GM21528 (cell line): ENCODE results near the gene SPATA13.
"Not testable (repeated sequence)": the region's sequence is repeated elsewhere in the genome, so short reads cannot be mapped to it uniquely, and the experiment has no call there.

Experiments used
- ATAC-seq: cut with Tn5 transposase; IDR thresholded peaks from one replicate; pipeline ENCODE4 v1.9.1; 2021; ENCODE audit warnings: mild to moderate bottlenecking, moderate library complexity; ENCODE audit not compliant: unreplicated experiment, low FRiP score

Gene SPATA13

DNA sequence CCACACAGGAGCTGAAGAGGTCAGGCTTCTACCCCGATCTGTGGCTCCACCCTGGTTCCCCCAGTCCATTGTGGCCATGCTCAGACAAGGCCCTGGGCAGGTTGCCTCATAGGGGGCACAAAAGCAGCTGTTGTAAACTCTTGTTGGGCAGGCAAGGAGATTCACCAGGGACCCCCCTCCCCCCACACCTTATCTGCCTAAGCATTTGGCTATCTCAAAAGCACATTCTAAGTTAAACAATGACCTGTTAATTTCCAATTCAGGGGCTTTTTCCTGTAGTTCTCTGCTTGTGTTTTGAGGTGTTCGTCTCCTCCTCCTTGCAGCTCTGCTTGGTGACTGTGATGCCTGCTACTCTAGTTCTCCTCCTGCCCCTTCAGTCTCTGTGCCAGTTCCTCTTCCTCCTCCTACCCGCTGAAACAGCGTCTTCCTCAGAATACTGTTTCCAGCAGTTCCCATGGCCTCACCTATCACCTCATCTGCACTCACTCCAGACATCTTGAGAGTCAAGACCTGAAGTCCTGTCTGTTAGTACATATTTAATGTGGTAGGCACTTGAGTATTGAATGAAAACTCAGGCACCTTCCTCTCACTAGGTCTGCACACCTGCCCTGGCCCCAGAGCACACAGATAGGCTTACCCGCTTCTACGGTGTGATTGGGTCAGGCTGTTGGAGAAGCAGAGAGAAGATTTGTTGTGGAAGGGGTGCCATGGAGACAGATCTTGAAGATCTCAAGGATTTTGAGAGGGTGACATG, 31.7 kb downstream of the SPATA13 start:
- ATAC-seq: no peak

DNA sequence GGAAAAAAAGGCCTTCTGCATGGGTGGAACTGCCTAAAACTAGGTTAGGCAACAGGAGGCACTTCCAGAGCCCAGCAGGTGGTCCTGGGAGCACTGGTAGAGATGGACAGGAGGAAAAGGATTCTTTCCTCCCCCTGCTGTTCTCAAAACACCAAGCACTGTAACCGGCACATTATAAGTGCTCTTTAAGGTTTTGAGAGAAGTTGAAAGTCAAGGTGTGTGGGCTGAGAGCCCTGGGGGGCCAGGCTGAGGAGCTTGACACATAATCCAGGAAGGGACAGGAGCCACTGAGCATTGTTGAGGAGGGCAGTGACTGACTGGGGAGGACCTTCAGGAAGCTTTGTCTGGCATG, 32.3 kb downstream of the SPATA13 start:
- ATAC-seq: no peak

DNA sequence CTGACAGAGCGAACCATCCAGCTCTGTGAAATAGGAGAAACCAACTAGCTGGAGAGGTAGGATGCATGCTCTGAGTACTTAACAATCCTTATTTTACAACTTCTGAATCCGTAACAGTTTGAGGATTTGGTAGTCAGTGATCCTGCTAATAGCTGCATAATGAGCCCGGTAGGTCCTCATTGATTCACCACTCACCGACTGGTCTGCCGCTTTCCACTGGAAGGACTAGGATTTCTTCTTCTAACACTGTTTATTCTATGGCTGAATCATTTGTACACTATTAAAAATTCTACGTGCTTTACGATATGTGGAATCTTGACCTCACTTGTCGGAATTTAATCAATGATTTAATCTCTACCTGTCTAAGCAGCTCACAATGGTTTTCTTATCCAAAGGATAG, 33.9 kb downstream of the SPATA13 start:
- no peak for ATAC-seq

DNA sequence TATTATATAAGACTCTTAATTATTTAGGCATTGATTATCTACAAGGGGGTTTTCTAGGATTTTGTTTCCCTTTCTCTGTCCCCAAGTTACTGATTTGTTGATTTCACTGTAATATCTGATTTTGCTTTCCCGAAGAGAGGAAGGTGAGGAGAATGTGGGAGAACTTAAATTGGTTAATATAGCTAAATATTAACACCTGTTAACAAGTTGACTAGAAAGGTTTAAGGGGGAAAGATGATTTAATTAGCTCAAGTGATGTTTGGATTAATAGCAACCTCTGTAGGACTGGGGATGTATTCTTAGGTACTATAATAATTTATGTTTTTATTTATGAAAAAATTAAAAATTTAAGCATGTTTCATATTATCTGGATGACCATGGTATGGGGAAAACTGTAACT, 35.1 kb downstream of the SPATA13 start:
- no peak for ATAC-seq

DNA sequence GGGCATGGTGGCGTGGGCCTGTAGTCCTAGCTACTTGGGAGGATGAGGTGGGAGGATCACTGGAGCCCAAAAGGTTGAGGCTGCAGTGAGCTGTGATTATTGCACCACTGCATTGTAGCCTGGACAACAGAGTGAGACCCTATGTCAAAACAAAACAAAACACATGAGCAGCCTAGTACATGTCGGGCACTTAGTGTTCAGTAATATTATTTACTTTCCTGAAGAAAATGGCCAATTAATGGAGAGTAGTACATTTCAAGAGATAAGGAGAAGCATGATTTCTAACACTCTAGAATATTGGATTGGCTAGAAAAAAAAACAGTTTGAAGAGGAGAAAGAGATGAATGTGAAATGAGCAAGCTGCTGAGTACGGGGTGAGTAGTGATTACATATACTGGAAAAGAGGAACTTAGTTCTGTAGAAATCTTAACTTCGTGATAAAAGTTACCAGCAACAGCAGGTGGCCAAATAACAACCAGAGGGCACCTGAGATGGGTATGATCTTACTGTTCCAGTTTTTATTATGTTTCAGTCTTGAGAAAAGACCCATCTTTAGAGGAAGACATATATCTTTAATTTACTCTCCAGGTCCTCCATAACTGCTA, 36.2 kb downstream of the SPATA13 start:
- ATAC-seq: no peak

DNA sequence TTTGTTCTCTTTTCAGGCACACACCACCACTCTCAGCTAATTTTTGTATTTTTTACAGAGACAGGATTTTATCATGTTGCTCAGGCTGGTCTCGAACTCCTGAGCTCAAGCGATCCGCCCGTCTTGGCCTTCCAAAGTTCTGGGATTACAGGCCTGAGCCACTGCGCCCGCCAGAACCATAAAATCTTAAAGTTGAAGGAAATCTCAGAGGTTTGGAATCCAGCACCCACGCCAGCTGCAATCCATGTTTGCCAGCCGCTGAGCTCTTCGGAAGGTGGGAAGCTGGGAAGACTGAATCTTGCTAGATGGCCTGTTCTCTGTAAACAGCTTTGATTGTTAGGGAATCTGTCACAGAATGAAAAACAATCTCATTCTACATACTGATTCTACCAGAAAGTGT, 38.5 kb downstream of the SPATA13 start:
- no peak for ATAC-seq

DNA sequence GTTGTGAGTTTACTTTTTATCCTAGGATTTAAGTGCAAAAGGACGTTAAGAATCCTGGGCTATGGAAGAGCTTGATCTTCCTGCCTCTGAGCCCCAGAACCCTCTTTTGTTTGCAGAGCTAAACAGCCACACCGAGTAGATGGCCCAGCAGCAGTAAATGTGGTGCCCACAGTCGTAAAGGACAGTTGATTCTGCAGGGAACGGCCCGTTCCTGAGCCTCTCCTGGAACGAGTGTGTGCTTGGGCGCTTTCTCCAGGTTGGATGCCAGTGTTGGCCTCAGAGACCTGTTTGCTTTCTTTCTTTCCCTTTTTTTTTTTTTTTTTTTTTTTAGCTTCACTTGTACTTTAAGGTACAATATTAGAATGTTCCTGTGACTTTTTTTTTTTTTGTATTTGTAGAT, 41.7 kb downstream of the SPATA13 start:
- no peak for ATAC-seq

DNA sequence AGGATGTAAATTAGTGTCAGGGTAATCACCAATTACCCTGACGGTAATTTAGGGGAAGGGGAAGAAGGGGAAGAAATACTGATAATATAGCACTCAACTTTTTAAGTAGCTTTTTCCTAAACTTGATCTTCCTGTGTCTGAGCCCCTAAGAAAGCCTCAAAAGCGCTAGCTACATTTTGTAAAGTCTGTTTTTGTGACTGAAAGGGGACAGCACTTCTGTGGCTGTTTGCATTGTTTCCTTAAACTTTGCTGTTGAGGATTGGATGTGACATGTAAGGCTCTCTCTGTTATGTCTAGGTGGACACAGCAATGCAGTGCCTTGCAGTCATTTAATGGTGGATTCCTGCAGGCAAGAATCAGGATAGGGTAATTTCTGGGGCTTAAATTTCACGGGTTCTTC, 42.8 kb downstream of the SPATA13 start:
- ATAC-seq: no peak

DNA sequence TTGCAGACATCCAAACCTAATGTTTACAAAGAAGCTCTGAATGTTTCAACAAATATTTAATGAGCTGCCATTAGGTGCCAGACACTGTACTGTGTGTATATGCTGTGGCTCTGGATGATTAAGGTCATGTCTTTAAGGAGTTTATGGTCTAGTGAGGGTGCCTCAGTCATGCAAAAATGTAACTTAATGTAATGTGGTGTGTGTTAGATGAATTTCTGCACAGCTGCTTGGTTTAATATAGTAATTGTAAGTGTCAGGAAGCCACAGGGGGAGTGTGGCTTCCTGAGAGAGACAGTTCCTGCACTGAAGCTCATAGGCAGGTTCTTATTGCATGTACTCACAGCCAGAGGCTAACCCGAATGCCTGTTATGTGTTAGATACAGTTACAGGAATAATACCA, 43.3 kb downstream of the SPATA13 start:
- ATAC-seq: no peak

DNA sequence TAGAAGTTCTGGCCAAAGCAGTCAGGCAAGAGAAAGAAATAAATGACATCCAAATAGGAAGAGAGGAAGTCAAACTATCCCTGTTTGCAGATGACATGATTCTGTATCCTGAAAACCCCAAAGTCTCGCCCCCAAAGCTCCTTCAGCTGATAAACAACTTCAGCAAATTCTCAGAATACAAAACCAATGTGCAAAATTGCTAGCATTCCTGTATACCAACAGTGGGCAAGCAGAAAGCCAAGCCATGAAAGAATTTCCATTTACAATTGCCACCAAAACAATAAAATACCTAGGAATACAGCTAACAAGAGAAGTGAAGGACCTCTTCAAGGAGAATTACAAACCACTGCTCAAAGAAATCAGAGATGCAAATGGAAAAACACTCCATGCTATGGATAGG, 44.6 kb downstream of the SPATA13 start:
- not testable (repeated sequence) for ATAC-seq

DNA sequence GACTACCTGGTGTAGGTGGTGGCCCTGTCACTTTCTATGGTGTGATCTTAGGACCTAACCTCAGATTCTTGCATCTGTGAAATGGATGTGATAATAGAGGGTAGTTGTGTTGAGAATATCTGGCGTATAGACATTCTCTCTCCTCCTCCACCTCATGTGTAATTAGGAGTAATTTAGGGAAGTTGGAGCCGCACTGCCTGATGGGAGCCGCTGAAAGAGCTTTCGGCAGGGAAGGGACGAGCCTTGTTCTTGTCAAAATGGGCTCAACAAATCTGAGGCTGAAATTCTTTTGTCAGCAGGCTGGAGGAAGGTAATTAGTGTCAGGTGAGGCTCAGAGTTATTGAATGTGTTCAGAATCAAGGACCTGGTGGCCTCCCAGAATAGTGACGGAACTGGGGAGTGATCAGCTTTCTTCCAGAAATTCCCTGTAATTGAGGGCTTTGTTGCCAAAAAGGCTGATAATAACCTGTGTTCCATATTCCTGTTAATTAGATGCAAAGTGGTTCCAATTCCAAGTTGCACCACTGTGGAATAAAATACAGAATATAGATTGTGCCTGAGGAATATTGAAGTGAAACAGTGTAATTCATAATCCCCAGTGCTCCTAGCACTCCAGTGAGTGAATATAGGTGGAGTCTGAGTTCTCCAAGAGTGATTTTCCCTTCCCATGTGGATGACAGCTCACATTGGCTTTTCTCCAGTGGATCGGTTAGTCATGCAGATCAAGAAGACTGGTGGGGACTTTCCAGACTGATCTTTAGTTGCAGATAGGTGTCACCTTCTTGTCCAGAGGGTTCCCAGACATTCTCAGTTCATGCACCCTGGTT, 47.5 kb downstream of the SPATA13 start:
- ATAC-seq: no peak

DNA sequence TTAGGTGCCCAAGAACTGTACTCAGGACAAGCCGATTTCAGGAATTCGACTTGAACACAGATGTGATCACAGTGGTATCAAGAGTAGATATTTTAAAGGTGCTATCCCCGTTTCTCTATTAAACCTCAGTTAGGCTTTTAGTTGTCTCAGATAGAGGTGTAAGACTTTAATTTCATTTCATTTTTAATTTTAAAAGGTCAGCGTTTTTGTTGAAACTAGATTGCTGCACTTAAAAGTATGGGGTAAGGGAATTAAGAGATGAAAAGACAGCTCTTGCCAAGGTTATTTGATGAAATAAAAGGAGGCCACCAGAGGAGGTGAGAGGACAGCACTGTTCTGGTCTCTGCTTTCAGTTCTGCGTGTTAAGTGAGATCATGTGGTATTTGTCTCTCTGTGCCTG, 48.6 kb downstream of the SPATA13 start:
- ATAC-seq: no peak

DNA sequence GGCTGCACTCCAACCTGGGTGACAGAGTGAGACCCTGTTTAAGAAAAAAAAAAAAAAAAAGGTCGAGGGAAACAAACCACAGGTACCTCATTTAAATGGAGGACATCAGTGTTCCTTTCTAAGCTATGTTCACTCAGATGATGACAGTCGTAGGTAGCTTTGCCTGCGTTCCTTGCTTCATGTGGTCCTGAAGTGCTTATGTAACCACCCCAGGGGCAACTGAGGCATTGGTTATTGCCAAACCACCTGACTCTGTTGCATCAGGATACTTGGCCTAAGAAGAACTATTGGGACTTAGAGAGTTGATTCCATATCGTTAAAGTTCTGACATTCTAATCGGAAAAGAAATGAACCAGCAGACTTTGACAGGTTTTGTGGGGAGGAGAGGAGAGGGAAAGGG, 51.7 kb downstream of the SPATA13 start:
- ATAC-seq: no peak

DNA sequence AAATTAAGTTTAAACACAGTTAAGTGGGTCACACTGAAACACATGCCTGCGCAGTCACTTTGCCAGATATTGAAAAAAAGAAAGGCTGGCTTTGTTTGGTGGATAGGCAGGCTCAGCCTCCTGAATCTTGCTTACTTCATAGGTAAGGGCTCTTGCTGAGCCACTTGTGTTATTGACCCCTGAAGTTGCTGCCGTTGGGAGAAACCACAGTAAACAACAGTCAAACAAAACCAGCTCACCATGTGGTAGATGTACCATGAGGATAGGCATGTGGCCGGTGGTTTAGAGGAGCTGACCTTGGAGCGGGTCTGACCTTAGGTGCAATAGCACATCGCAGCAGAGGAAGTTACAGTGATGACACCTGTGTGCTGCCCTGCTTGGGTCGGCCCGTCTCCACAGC, 52.2 kb downstream of the SPATA13 start:
- no peak for ATAC-seq

DNA sequence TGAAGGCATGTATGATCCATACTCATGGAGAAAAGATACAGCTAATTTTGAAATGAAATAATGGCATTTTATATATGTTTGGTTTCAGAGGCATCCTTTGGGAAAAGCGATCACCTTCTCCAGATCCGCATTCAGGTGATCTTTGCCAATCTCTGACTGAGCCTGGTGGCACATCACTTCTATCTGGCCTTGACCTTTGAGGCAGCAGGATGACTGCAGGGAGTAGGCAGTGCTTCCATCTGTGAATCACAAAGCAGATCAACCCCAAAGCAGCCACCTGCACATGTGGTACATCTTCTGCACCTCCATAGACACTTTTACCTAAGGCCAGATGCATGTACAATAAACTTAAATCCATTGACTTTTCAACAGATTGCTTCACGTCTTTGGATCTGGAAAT, 53.4 kb downstream of the SPATA13 start:
- ATAC-seq: no peak

DNA sequence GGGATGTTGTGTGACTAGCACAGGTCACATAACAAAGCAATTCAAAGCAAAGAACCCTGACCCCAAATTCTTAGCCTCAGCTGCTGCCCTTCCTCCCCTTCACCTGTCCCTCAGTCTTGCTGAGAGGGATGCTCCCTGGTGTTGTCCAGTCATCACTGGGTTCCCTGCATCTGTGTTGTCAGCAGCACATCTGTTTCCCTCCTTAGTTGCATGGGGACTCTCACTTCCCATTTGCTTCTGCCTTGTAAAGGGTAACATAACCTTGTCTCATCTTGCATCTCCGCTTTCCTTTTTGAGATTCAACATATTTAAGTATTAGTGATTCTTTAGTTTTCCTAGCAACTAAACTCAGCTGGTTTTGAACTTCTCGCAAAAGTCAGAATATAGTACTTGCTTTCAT, 54.0 kb downstream of the SPATA13 start:
- ATAC-seq: no peak

DNA sequence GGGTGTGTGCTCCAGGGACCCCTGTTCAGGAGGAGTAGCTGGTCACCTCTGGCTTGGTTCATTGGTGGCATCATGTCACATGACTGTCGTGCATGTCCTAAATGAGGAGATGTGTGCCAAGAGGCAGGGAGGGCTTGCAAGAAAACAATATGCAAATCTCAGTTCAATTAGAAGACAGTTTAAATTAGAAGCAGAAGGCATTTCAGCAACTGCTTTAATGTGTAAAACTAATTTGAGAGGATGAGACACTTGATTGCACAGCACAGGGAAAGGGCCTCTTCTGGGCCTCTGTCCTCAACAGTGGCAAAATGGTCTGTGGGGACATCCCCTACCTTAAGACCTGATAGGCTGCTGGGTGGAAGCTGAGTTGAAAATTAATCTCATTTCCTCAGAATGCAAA, 54.6 kb downstream of the SPATA13 start:
- peak; percentile 42 for ATAC-seq

DNA sequence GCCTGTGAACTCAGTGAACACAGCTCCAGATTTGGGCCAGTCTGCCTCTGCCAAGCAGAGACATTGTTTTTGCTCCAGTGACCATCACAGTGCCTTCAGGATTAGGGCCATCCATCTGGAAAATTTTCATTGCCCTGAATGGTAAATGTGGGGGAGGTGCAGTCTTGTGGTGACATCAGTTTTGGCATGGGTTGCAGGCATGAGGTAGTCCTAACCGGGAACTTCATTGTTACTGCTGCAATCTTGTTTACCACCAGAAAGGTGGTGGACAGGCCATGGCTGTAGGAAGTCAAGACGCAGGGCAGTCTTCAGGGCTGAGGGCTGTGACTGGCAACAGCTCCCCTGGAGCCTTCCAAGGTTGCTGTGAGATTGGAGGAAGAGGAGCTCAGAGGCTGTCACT, 55.2 kb downstream of the SPATA13 start:
- no peak for ATAC-seq

DNA sequence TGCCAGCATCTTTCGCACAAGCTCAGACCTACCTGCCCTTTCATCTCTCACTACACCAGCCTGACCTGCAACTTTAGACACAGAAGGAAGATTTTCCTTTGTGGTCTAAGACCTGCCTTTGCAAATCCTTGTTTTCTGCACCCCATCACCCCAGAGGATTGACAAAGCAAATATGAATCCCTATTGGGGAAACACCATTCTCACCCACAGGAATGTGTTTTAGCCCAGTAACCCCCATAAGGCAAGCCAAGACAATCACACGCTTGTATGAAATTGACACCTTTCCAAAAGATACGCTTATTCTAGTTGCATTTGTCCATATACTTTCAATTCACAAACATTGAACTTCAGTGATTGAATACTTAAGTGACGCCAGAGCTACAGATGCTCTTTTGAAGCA, 55.7 kb downstream of the SPATA13 start:
- no peak for ATAC-seq

DNA sequence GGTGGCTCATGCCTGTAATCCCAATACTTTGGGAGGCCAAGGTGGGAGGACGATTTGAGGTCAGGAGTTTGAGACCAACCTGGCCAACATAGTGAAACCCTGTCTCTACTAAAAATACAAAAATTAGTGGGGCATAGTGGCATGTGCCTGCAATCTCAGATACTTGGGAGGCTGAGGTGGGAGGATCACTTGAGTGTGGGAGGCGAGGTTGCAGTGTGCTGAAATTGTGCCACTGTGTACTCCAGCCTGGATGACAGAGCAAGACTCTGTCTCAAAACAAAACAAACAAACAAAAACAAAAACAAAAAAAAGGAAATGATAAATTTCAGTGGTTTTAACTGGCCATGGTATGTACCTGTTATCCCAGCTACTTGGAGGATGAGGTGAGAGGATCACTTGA, 56.3 kb downstream of the SPATA13 start:
- ATAC-seq: not testable (repeated sequence)

DNA sequence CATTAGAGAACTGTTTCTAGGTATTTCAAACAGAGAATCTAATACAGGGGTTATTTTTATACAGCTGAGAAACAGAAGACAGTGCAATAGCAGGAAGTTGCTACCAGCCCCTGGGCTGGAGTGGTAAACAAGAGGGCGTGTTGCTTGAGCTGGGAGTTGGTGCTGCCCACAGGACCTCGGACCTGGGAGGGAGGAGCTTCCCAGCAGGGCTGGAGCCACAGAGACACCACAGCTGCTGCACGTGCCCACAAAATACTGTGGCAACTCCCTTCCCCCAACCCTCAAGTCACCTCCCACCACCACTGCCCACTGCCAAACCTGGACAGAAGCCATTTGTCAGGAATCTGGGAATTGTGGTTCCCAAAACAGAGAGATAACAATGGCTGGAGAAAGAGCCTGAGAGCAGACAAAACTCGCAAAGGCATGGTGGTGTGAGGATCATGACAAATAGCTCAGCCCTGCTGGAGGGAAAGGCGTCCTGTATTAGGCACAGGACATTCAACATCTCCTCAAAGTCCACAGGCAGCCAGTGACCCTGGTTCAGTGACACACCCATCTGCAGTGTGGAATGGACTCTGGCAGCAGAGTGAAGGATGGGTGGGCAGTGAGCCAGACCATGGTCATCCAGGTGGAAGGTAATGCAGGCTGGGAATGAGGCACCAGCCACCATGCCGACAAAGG, 57.2 kb downstream of the SPATA13 start:
- ATAC-seq: peak; percentile 49
